Measurements from ENCODE around the gene MYLK. TPM values are rescaled to one million over a fixed set of nuclear protein-coding genes. Genes with fewer than 3 reads are reported as not detected.

MYLK gene
- total and polyA plus RNA-seq, 9 of the 15 experiments (the other 6 are each of a cell fraction or from before 2014, with no cell fraction given): 0.11 to 0.53 (median 0.18) TPM; not detected in 2

DNA sequence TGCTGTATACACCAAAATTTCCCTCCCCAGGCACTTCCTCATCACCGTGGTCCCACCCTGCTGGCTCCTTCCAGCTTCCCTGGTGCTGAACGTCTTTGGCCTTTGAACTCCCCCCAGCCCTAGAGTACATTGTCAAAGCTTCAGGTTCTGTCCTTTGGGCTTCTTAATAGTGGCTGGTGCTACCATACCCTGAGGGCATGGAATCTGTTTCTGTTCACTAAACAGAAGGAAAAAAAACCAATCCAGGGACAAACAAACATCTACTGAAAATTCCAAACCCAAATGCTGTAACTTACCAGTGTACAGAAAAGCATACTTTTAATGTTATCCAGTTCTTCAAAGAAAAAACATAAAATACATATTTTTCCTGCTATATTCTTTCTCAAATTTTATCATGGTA lies 148.7 kb downstream of the MYLK start:
- H3K4me1 ChIP-seq (replicated peaks in 1 of 2; ENCODE audit: control insufficient read depth in 2 of 2, insufficient read depth in 2 of 2, low read length in 2 of 2): no peaks in the 10 kb centered on the region
- H2AFZ ChIP-seq (ENCODE audit: low read depth, low read length): no peak overlapping the region
- H3K27me3 ChIP-seq (ENCODE audit: control insufficient read depth in 2 of 2, insufficient read depth in 2 of 2, low read length in 2 of 2): peaks cover 6 to 37% of the 10 kb centered on the region in 2 experiments; a peak in 4 of 5 replicates
- H3K9me3 ChIP-seq (replicated peaks; ENCODE audit: control insufficient read depth, insufficient read depth, low read depth, low read length): no peaks in the 10 kb centered on the region
- H3K4me3 ChIP-seq: no peak overlapping the region
- in situ Hi-C loops (cut with MboI) (no loop called here), intact Hi-C loops (cut with micrococcal nuclease) (no loop called here)
- ATAC-seq (no peak), FAIRE-seq (no peak), DNase-seq (ENCODE audit: extremely low read depth in 1 of 4, low spot score in 3 of 4) (no peak)
- H3K9me1 ChIP-seq (ENCODE audit: control insufficient read depth, insufficient read depth, low read length): no peaks in the 10 kb centered on the region
- no peak overlapping the region for H3K9ac ChIP-seq (ENCODE audit: insufficient read depth in 1 of 2, low read depth in 2 of 2, low read length in 2 of 2)
- 0% methylated on average over 2 of the region's 2 CpGs for WGBS (ENCODE audit: insufficient coverage, low coverage, missing lambda C conversion rate)
- TF ChIP-seq ILK (tag; IDR thresholded peaks at IDR 0.05; ENCODE audit: borderline replicate concordance, low read depth): no peak
- no peak for TF ChIP-seq ZNF347 (CRISPR knock-in tag; IDR thresholded peaks at IDR 0.05; ENCODE audit: low read depth)
- TF ChIP-seq LCOR (CRISPR knock-in tag; IDR thresholded peaks at IDR 0.05): no peak
- TF ChIP-seq, protein P1, sequence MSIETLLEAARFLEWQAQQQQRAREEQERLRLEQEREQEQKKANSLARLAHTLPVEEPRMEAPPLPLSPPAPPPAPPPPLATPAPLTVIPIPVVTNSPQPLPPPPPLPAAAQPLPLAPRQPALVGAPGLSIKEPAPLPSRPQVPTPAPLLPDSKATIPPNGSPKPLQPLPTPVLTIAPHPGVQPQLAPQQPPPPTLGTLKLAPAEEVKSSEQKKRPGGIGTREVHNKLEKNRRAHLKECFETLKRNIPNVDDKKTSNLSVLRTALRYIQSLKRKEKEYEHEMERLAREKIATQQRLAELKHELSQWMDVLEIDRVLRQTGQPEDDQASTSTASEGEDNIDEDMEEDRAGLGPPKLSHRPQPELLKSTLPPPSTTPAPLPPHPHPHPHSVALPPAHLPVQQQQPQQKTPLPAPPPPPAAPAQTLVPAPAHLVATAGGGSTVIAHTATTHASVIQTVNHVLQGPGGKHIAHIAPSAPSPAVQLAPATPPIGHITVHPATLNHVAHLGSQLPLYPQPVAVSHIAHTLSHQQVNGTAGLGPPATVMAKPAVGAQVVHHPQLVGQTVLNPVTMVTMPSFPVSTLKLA (conservative IDR thresholded peaks at IDR 0.05): no peak
- TF ChIP-seq CREB5 (CRISPR knock-in tag; IDR thresholded peaks at IDR 0.05): no peak
- TF ChIP-seq PHF20 (IDR thresholded peaks at IDR 0.05; ENCODE audit: partially characterized antibody): no peak
- no peak for TF ChIP-seq MEF2D (tag; conservative IDR thresholded peaks at IDR 0.05; ENCODE audit: low read depth)
- TF ChIP-seq ZNF740 (CRISPR knock-in tag; IDR thresholded peaks at IDR 0.05): no peak
- no peak for TF ChIP-seq ZNF740 (tag; IDR thresholded peaks at IDR 0.05)
- TF ChIP-seq NFE2L1 (tag; IDR thresholded peaks at IDR 0.05; ENCODE audit: borderline replicate concordance, low read depth): no peak
- TF ChIP-seq TAF15 (IDR thresholded peaks at IDR 0.05; ENCODE audit: low read depth, low read length): no peak
- no peak for TF ChIP-seq ZNF23 (CRISPR knock-in tag; IDR thresholded peaks at IDR 0.05)
- BruUV-seq (replicated peaks): no TSS peak
- H3K4me2 ChIP-seq (ENCODE audit: insufficient read depth, low read length): no peak overlapping the region
- no peaks in the 10 kb centered on the region for H3K79me2 ChIP-seq (ENCODE audit: control insufficient read depth, insufficient read depth, low read length)
- POLR2A ChIA-PET: no interaction called here
- no peaks in the 10 kb centered on the region for H4K20me1 ChIP-seq (replicated peaks; ENCODE audit: control insufficient read depth, insufficient read depth, low read length)
- no peak overlapping the region for H3K27ac ChIP-seq (ENCODE audit: extremely low read depth, low read depth, low read length)
- CTCF ChIA-PET (ENCODE audit: low intra/inter-chr PET ratio): no interaction called here
- no peaks in the 10 kb centered on the region for H3K36me3 ChIP-seq (ENCODE audit: control insufficient read depth, insufficient read depth, low read length)

Measured in K562 (cell line).